ENCODE measurements around the gene PSEN2.

DNA sequence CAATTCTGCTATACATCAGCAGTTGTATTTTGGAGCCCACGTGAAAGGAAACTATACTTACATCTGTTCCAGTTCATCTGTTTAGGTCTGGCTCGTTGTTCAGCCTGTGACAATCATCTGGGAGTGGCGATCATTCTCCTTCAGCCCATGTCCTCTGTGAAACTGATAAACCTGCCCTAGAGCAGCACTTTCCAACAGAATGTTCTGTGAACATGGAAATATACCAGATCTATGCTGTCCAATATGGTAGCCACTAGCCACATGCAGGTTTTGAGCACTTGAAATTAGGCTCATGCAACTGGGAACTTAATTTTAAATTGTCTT, 45.2 kb downstream of the PSEN2 start:
- TF ChIP-seq, protein P1, sequence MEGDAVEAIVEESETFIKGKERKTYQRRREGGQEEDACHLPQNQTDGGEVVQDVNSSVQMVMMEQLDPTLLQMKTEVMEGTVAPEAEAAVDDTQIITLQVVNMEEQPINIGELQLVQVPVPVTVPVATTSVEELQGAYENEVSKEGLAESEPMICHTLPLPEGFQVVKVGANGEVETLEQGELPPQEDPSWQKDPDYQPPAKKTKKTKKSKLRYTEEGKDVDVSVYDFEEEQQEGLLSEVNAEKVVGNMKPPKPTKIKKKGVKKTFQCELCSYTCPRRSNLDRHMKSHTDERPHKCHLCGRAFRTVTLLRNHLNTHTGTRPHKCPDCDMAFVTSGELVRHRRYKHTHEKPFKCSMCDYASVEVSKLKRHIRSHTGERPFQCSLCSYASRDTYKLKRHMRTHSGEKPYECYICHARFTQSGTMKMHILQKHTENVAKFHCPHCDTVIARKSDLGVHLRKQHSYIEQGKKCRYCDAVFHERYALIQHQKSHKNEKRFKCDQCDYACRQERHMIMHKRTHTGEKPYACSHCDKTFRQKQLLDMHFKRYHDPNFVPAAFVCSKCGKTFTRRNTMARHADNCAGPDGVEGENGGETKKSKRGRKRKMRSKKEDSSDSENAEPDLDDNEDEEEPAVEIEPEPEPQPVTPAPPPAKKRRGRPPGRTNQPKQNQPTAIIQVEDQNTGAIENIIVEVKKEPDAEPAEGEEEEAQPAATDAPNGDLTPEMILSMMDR (conservative IDR thresholded peaks at IDR 0.05; ENCODE audit: low read depth, low read length) = no peak
- TF ChIP-seq EZH2 (IDR thresholded peaks at IDR 0.05; ENCODE audit: borderline replicate concordance, low read depth, low read length, poor library complexity, severe bottlenecking) = no peak

Data from A673 (cell line).